K562 (cell line): Measurements from ENCODE around the gene CCDC88C. TPM values are rescaled to one million over a fixed set of nuclear protein-coding genes. Genes with fewer than 3 reads are reported as not detected.
A peak's percentile ranks its signal among the peaks of the same experiment; 100 is the strongest.

Experiments used
- ATAC-seq: fragments of 200-7000 bp; cut with Tn5 transposase; 3 replicates; pipeline ENCODE4 v1.9.1; 2020; ENCODE audit warnings: moderate library complexity
- BruUV-seq: library from RNA; stranded (reverse); fragments of 400-500 nt; replicated peaks from 2 replicates; lab custom pipeline; 2021; lab: Mats Ljungman, UMichigan
- CTCF ChIA-PET: fragments of 300-600 bp; formaldehyde crosslinking; extraction: SDS; loops from one replicate; lab custom pipeline; 2021; ENCODE audit warnings: low intra/inter-chr PET ratio; lab: Yijun Ruan, JAX
- POLR2A ChIA-PET: fragments of 300-600, 350-650 bp; sonication (Branson Sonifier 250); formaldehyde crosslinking; extraction: SDS; loops from one replicate; lab custom pipeline; 2021; ENCODE audit warnings: antibody characterized with exemption, inconsistent platforms; lab: Yijun Ruan, JAX
- DNase-seq, 4 experiments: peaks; one replicate each; pipeline versions ENCODE4 v3.0.0 to v3.0.0-alpha.2; 2011 to 2018; ENCODE audit warnings: low spot score in 3 of 4, mixed read lengths in 3 of 4; ENCODE audit errors: extremely low read depth in 1 of 4
- FAIRE-seq: peaks from 2 replicates; lab custom pipeline; 2011; peaks lifted over from hg19 to GRCh38; lab: Jason Lieb, UNC
- H2AFZ ChIP-seq: 2 replicates; pipeline ENCODE4 v1.6.0; 2011; ENCODE audit warnings: low read depth, low read length, control low read depth, inconsistent platforms
- H3K27ac ChIP-seq: fragments of 200-600 bp; 3 replicates; pipeline ENCODE4 v1.8.0; 2011; ENCODE audit warnings: low read depth, mild to moderate bottlenecking, control low read depth, inconsistent platforms, low read length, moderate library complexity, mixed read lengths; ENCODE audit errors: extremely low read depth
- H3K27me3 ChIP-seq, 2 experiments: fragments of 300-600 bp in 1 of 2; 2 replicates in 1 of 2; 3 replicates in 1 of 2; pipeline versions ENCODE4 v1.6.0 to v1.8.0; 2011; ENCODE audit warnings: inconsistent platforms in 2 of 2, low read length in 2 of 2, mild to moderate bottlenecking in 1 of 2, mixed read lengths in 1 of 2, moderate library complexity in 1 of 2; ENCODE audit not compliant: control insufficient read depth in 2 of 2, insufficient read depth in 2 of 2
- H3K36me3 ChIP-seq: fragments of 300-600 bp; 3 replicates; pipeline ENCODE4 v1.8.0; 2011; ENCODE audit warnings: mild to moderate bottlenecking, low read length, inconsistent platforms; ENCODE audit not compliant: control insufficient read depth, insufficient read depth
- H3K4me1 ChIP-seq, 2 experiments: fragments of 200-600 bp in 1 of 2; replicated peaks in 1 of 2; 2 replicates in 1 of 2; 3 replicates in 1 of 2; pipeline versions ENCODE4 v1.5.1 to v1.8.0; 2011; ENCODE audit warnings: inconsistent platforms in 2 of 2, low read length in 2 of 2, mild to moderate bottlenecking in 1 of 2, mixed read lengths in 1 of 2, moderate library complexity in 1 of 2; ENCODE audit not compliant: control insufficient read depth in 2 of 2, insufficient read depth in 2 of 2
- H3K4me2 ChIP-seq: 2 replicates; pipeline ENCODE4 v1.6.1; 2011; ENCODE audit warnings: low read length, control low read depth, inconsistent platforms, mixed read lengths; ENCODE audit not compliant: insufficient read depth
- H3K4me3 ChIP-seq: fragments of 200-600 bp; sonication (generic), shearing (Covaris generic); 2 replicates; pipeline ENCODE4 v1.5.1; 2016; ENCODE audit warnings: control low read depth, inconsistent platforms
- H3K79me2 ChIP-seq: fragments of 200-600 bp; 3 replicates; pipeline ENCODE4 v1.8.0; 2011; ENCODE audit warnings: low read length, inconsistent platforms; ENCODE audit not compliant: control insufficient read depth, insufficient read depth
- H3K9ac ChIP-seq, 2 experiments: 2 replicates each; pipeline versions ENCODE4 v1.6.0 to v1.6.1; 2011; ENCODE audit warnings: low read depth in 2 of 2, low read length in 2 of 2, control low read depth in 1 of 2, inconsistent platforms in 1 of 2, mild to moderate bottlenecking in 1 of 2, mixed read lengths in 1 of 2; ENCODE audit not compliant: insufficient read depth in 1 of 2
- H3K9me1 ChIP-seq: one replicate; pipeline ENCODE4 v1.6.0; 2011; ENCODE audit warnings: inconsistent platforms, mild to moderate bottlenecking, low read length, moderate library complexity; ENCODE audit not compliant: control insufficient read depth, insufficient read depth
- H3K9me3 ChIP-seq: replicated peaks from 2 replicates; pipeline ENCODE4 v1.5.1; 2011; ENCODE audit warnings: low read depth, low read length, inconsistent platforms; ENCODE audit not compliant: control insufficient read depth, insufficient read depth
- H4K20me1 ChIP-seq: replicated peaks from 2 replicates; pipeline ENCODE4 v1.6.1; 2011; ENCODE audit warnings: low read length, inconsistent platforms, mixed read lengths; ENCODE audit not compliant: control insufficient read depth, insufficient read depth
- CBX1 ChIP-seq: sonication (generic); IDR thresholded peaks from 2 replicates; pipeline ENCODE4 v1.6.1; 2016; ENCODE audit warnings: antibody characterized with exemption, low read depth, mild to moderate bottlenecking
- GATA2 ChIP-seq: sonication (generic); formaldehyde crosslinking; IDR thresholded peaks from 2 replicates; pipeline ENCODE4 v1.4.0; 2020; ENCODE audit warnings: mild to moderate bottlenecking, missing genetic modification reagents
- IFI16 ChIP-seq: fragments of 250-450 bp; sonication (Bioruptor Pico); IDR thresholded peaks from 2 replicates; pipeline ENCODE4 v2.1.2; 2022; ENCODE audit warnings: mild to moderate bottlenecking, inconsistent platforms
- MAZ ChIP-seq, 2 experiments: fragments of 450-650 bp in 1 of 2; sonication (generic) in 1 of 2; formaldehyde crosslinking; IDR thresholded peaks in 1 of 2; conservative IDR thresholded peaks in 1 of 2; 2 replicates each; pipeline versions ENCODE4 v1.4.0 to v1.5.0; 2020; ENCODE audit warnings: mild to moderate bottlenecking in 1 of 2, missing genetic modification reagents in 1 of 2
- MEF2A ChIP-seq: IDR thresholded peaks from 2 replicates; pipeline ENCODE4 v1.6.1; 2011; ENCODE audit warnings: low read depth, mild to moderate bottlenecking, low read length, moderate library complexity; ENCODE audit not compliant: control insufficient read depth
- NONO ChIP-seq, 2 experiments: fragments of 200-400 bp in 1 of 2; fragments of 450-650 bp in 1 of 2; formaldehyde crosslinking in 1 of 2; IDR thresholded peaks; 2 replicates each; pipeline ENCODE4 v1.6.1; 2017; ENCODE audit warnings: low read depth in 2 of 2, mild to moderate bottlenecking in 2 of 2, moderate library complexity in 2 of 2, low read length in 1 of 2
- POLR2G ChIP-seq: fragments of 200-400 bp; formaldehyde crosslinking; IDR thresholded peaks from 2 replicates; pipeline ENCODE4 v1.6.1; 2017; ENCODE audit warnings: low read depth, mild to moderate bottlenecking, antibody characterized with exemption, low read length, moderate library complexity
- RBFOX2 ChIP-seq: fragments of 200-400 bp; formaldehyde crosslinking; IDR thresholded peaks from 2 replicates; pipeline ENCODE4 v1.6.1; 2017; ENCODE audit warnings: low read depth, mild to moderate bottlenecking, low read length, moderate library complexity
- ZBTB7A ChIP-seq: IDR thresholded peaks from 2 replicates; pipeline ENCODE4 v1.6.1; 2011; ENCODE audit warnings: low read depth, mild to moderate bottlenecking, low read length, moderate library complexity, borderline replicate concordance; ENCODE audit not compliant: control insufficient read depth
- ZNF121 ChIP-seq: sonication (generic); formaldehyde crosslinking; conservative IDR thresholded peaks from 2 replicates; pipeline ENCODE4 v1.8.0; 2022; ENCODE audit warnings: missing genetic modification reagents
- ZNF41 ChIP-seq: fragments of 250-450 bp; sonication (Bioruptor Pico); conservative IDR thresholded peaks from 2 replicates; pipeline ENCODE4 v1.4.0; 2020; ENCODE audit warnings: mild to moderate bottlenecking
- ZNF512 ChIP-seq: IDR thresholded peaks from 2 replicates; pipeline ENCODE4 v1.6.1; 2016; ENCODE audit warnings: missing genetic modification characterization, missing compliant biosample characterization
- WGBS: fragments of 100-300 bp; shearing (Covaris generic); methylation state at CpG from one replicate; pipeline ENCODE4 v1.1.6; 2016; ENCODE audit warnings: low coverage, mixed read lengths; ENCODE audit not compliant: insufficient coverage; ENCODE audit errors: missing lambda C conversion rate; 5-methylcytosine and 5-hydroxymethylcytosine counted together
- in situ Hi-C: fragments of 300-500 bp; cut with MboI; formaldehyde crosslinking; loops from 4 replicates; pipeline ENCODE4 v1.15.0; 2018; ENCODE audit warnings: inconsistent platforms, mixed read lengths
- intact Hi-C: fragments of 100-400 bp; cut with micrococcal nuclease; formaldehyde crosslinking; loops from 2 replicates; pipeline ENCODE4 v1.14.2; 2022
- polyA plus RNA-seq, 8 experiments: library from polyadenylated mRNA; depleted of rRNA in 4 of 8; stranded (reverse) in 5 of 8; unstranded in 3 of 8; fragments of >200 nt; fragmentation: Nextera tagmentation in 2 of 8; fragmentation: Illumina TruSeq in 1 of 8; extraction: Ambion mirVana in 2 of 8; extraction: Trizol in 1 of 8; gene quantifications; 2 replicates each; pipeline versions ENCODE4 v1.2.1 to v1.2.3, GENCODE V29; 2011 to 2014; ENCODE audit warnings: inconsistent platforms in 1 of 8, missing spikeins in 1 of 8
- total RNA-seq, 7 experiments: library from RNA; depleted of rRNA in 6 of 7; stranded (reverse); fragments of >200 nt in 6 of 7; fragmentation: Illumina TruSeq in 2 of 7; extraction: Trizol in 2 of 7; gene quantifications; 2 replicates each; pipeline versions ENCODE4 v1.2.1 to v1.2.3, GENCODE V29; 2011 to 2021; ENCODE audit warnings: low replicate concordance in 1 of 7
- TF ChIP-seq, protein P1 (sequence below): fragments of 250-450 bp; sonication (Bioruptor Pico); IDR thresholded peaks from 2 replicates; pipeline ENCODE4 v1.8.0; 2021; ENCODE audit warnings: moderate library complexity, mild to moderate bottlenecking, inconsistent platforms
- TF ChIP-seq, protein P2 (sequence below), 3 experiments: fragments of 200-800 bp in 1 of 3; sonication (Bioruptor generic) in 1 of 3; sonication (generic) in 1 of 3; formaldehyde crosslinking in 1 of 3; IDR thresholded peaks; 2 replicates each; pipeline versions ENCODE4 v1.6.1 to v1.8.0; 2016 to 2022; ENCODE audit warnings: mild to moderate bottlenecking in 2 of 3, missing compliant biosample characterization in 2 of 3, missing genetic modification characterization in 2 of 3, missing genetic modification reagents in 1 of 3

The CCDC88C gene
- total and polyA plus RNA-seq, 9 of the 15 experiments (the other 6 are each of a cell fraction or from before 2014, with no cell fraction given) = 0.62 to 22.5 (median 10.7) TPM

GRCh38 chr14:91253795-91254323 is 163.8 kb downstream of the CCDC88C start:
- H3K9me3 ChIP-seq = no peaks in the 10 kb centered on the region
- peak; percentile 13 for ATAC-seq
- H3K9ac ChIP-seq = peak overlapping the region; percentile 64 to 92; a peak in 3 of 4 replicates
- no peaks in the 10 kb centered on the region; the same call in 2 of the 3 replicates for H3K36me3 ChIP-seq
- H3K4me2 ChIP-seq = peak overlapping the region; percentile 68
- H3K9me1 ChIP-seq = no peaks in the 10 kb centered on the region
- in situ Hi-C loops (no loop called here), intact Hi-C loops (loop anchor here (2.0 kb wide), 1 partner anchor 77 kb away; no protein-coding TSS in a partner anchor)
- H3K79me2 ChIP-seq = peaks cover 2% of the 10 kb centered on the region; the same call in 2 of the 3 replicates
- FAIRE-seq = no peak
- H4K20me1 ChIP-seq = no peaks in the 10 kb centered on the region
- H3K4me1 ChIP-seq = peaks cover 30 to 36% of the 10 kb centered on the region in 2 experiments
- ChIA-PET CTCF (no interaction called here), POLR2A (interaction anchor here (1.0 kb wide), 1 partner anchor 75 kb away, joined by 3 read pairs; no protein-coding TSS in a partner anchor)
- no TSS peak for BruUV-seq
- WGBS = 36% methylated on average over 4 of the region's 20 CpGs
- peak overlapping the region; percentile 85 for H2AFZ ChIP-seq
- no peak for DNase-seq
- peak overlapping the region; percentile 70; the same call in 2 of the 3 replicates for H3K27ac ChIP-seq
- H3K27me3 ChIP-seq = no peaks in the 10 kb centered on the region
- TF ChIP-seq, protein P1, sequence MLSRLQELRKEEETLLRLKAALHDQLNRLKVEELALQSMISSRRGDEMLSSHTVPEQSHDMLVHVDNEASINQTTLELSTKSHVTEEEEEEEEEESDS (CRISPR knock-in tag) = no peak
- TF ChIP-seq ZNF41 (CRISPR knock-in tag) = no peak
- no peak for TF ChIP-seq ZNF512 (tag)
- TF ChIP-seq MAZ (CRISPR knock-in tag; conservative IDR thresholded peaks at IDR 0.05 in 1 of 2, IDR thresholded peaks at IDR 0.05 in 1 of 2) = peak in 1 of 2 experiments; percentile 27; a peak in 1 of 4 replicates
- TF ChIP-seq, protein P2, sequence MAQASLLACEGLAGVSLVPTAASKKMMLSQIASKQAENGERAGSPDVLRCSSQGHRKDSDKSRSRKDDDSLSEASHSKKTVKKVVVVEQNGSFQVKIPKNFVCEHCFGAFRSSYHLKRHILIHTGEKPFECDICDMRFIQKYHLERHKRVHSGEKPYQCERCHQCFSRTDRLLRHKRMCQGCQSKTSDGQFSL (CRISPR knock-in tag; IDR thresholded peaks at IDR 0.05) = peak; percentile 54; the same call in 1 of the 2 replicates
- TF ChIP-seq, protein P2 (tag; IDR thresholded peaks at IDR 0.05) = no peak
- TF ChIP-seq CBX1 = 0 out of 2 replicates have a peak, but pooled peaks have one; percentile 6
- TF ChIP-seq RBFOX2 = peak; percentile 51
- peak; percentile 28; the same call in 1 of the 2 replicates for TF ChIP-seq ZBTB7A
- no peak for TF ChIP-seq IFI16
- TF ChIP-seq POLR2G = peak; percentile 13; the same call in 1 of the 2 replicates
- no peak for TF ChIP-seq ZNF121 (CRISPR knock-in tag)
- no peak for TF ChIP-seq MEF2A
- TF ChIP-seq NONO (IDR thresholded peaks at IDR 0.05; ENCODE audit: low read depth in 2 of 2, low read length in 1 of 2) = no peak
- no peak for TF ChIP-seq GATA2 (CRISPR knock-in tag)
- peak overlapping the region; percentile 47 for H3K4me3 ChIP-seq
